ENCODE results near the gene ANKRD20A1. TPM values are rescaled to one million over a fixed set of nuclear protein-coding genes. Genes with fewer than 3 reads are reported as not detected.
"Not testable (repeated sequence)": the region's sequence is repeated elsewhere in the genome, so short reads cannot be mapped to it uniquely, and the experiment has no call there.

The ANKRD20A1 gene
- total RNA-seq, result 1 to 10 TPM in 3 of 4 donors, not detected in 1; 1.3 to 9.6 (median 3.1) TPM

DNA sequence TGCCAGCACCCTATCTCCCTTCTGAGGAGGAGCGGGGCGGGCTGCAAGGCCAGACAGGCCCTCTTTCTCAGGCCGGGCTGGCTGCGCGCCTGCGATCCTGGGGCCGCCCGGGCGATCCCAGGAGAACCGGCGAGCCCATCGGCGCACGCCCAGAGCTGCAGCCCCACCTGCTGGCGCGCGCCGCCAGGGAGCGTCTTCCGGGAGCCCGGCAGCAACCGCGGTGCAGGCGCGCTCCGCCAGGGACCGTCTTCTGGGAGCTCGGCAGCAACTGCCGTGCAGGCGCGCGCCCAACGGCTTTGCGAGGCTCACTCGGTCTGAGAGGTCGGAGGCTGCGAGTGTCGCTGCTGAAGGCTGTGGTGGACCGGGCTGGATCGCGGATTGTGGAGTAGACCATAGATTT lies at the start of gene ANKRD20A1:
Gene ANKRD20A1, plus strand, starts transcription at position 61 of the 400 bp plus-strand sequence. CDS start 496 bp downstream, outside the sequence.
- no CpG with 5 or more reads among the region's 41 CpGs for WGBS, 2 donors
- H3K4me1 ChIP-seq; DNase-seq (ENCODE audit: low spot score in 2 of 2); H3K27ac ChIP-seq; H3K36me3 ChIP-seq; H3K27me3 ChIP-seq; H3K9me3 ChIP-seq: not testable (repeated sequence)
- peak within 1 kb of the TSS in 1 of 4 donors; percentile 38 for H3K4me3 ChIP-seq

DNA sequence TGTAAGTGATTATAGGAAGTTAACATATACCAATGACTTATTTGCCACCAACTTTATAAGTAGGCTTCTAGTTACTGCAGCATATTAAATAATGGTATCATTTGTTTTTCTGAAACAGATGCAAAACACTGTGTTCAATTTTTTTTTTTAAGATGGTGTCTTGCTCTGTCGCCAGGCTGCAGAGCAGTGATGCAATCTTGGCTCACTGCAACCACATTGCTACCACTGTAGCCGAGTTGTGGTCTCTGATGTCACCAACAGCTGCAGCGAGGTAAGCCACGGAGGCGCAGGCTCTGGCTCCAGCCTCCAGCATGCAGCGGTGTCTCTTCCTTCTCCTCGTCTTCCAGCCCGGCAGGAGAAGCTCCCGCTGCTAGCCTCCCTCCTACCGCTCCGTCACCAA lies 26.6 kb upstream of the ANKRD20A1 start:
- not testable (repeated sequence) for H3K9me3 ChIP-seq; H3K4me1 ChIP-seq; H3K4me3 ChIP-seq; H3K36me3 ChIP-seq; H3K27me3 ChIP-seq; DNase-seq (ENCODE audit: low spot score in 2 of 2); H3K27ac ChIP-seq
- 76 to 78% methylated on average over 2 to 4 of the region's 11 CpGs for WGBS, 2 donors

Small RNA genes within 50 kb of the gene (small RNA-seq; reads per million reads assigned to genes)
- not detected for gene RNU6-368P
